Measurements from ENCODE around the gene JPT1.
A peak's percentile ranks its signal among the peaks of the same experiment; 100 is the strongest.

DNA sequence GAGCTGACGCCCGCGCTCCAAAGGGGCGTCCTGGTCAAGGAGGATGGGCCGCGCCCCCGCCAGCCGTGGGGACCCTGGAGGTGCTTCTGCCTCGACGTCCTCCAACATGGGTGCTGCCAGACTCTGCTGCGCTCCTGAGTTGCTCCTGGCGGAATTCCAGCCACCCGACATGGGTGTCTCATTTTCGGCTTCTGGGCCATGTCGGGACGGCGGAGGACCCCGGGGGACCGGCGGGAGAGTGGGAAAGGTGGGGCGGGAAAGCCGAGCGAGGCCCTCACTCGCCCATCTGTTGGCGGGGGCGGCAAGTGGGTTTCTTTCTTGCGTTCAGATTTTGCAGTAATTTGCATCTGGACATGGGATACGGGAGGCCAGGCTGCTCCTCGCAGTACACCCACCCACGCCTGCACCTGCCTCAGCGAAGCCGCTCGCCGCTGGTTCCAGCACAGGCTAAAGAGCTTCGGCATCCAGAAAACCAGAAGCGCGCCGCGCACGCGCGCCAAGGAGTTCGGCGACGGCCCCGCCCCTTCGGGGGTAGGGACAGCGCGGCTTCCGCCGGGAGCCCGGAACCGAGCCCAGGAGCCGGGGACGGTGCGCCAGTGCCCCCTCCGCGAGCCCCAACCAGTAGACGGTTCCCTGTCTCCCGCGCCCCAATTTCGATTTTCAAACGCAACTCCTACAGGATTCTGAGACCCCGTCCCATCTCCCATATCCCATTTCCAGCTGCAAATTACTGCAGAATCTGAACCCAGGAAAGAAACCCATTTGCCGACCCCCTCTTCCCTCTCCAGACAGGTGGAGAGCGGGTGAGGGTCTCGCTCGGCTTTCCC lies 44.7 kb downstream of the JPT1 start, which contains the start of gene ARMC7:
- TF ChIP-seq POLR2AphosphoS5 (IDR thresholded peaks at IDR 0.05; ENCODE audit: low read depth, low read length) (peak; percentile 70), POLR2A (IDR thresholded peaks at IDR 0.05; ENCODE audit: low read depth, low read length) (peak; percentile 87), TAF1 (IDR thresholded peaks at IDR 0.05; ENCODE audit: borderline replicate concordance, low read depth, low read length) (no peak)
